Body of pancreas (tissue), 4 donors: Measurements from ENCODE around the gene ASPG. TPM values are rescaled to one million over a fixed set of nuclear protein-coding genes. Genes with fewer than 3 reads are reported as not detected.
"Not testable (repeated sequence)": the region's sequence is repeated elsewhere in the genome, so short reads cannot be mapped to it uniquely, and the experiment has no call there.

Experiments
- ATAC-seq: fragments of 150-250 bp; one replicate; pipeline ENCODE4 v1.9.1; 2016
- DNase-seq, 4 donors: peaks; one replicate each; pipeline ENCODE4 v3.0.0-alpha.2; 2019
- H3K27ac ChIP-seq, 4 donors: fragments of 200-600 bp; sonication (generic); 1 replicate in 3 of 4; 2 replicates in 1 of 4; pipeline versions ENCODE4 v1.5.1 to v1.6.1; 2016 to 2019; ENCODE audit warnings: mild to moderate bottlenecking in 1 of 4, mixed read lengths in 1 of 4, moderate library complexity in 1 of 4
- H3K27me3 ChIP-seq, 2 donors: fragments of 200-600 bp; sonication (generic); one replicate each; pipeline ENCODE4 v1.6.0; 2016; ENCODE audit warnings: mild to moderate bottlenecking in 1 of 2
- H3K36me3 ChIP-seq, 2 donors: fragments of 200-600 bp; sonication (generic); replicated peaks in 1 of 2; 2 replicates each; pipeline ENCODE4 v1.5.1; 2016; ENCODE audit warnings: low read depth in 2 of 2; ENCODE audit not compliant: insufficient read depth in 1 of 2
- H3K4me1 ChIP-seq: fragments of 200-600 bp; sonication (generic); one replicate; pipeline ENCODE4 v1.6.0; 2016
- H3K4me3 ChIP-seq, 2 donors: fragments of 200-600 bp; sonication (generic); 1 replicate in 1 of 2; 2 replicates in 1 of 2; pipeline ENCODE4 v1.5.1; 2016 to 2019
- H3K9me3 ChIP-seq, 3 donors: fragments of 200-600 bp; sonication (generic); 1 replicate in 2 of 3; 2 replicates in 1 of 3; pipeline ENCODE4 v1.5.1; 2016
- CTCF ChIP-seq, 7 experiments: fragments of 450-650 bp in 4 of 7; fragments of 200-600 bp in 3 of 7; sonication (generic) in 3 of 7; IDR thresholded peaks; one replicate each; pipeline ENCODE4 v1.5.1; 2016 to 2019; ENCODE audit warnings: antibody characterized with exemption in 7 of 7
- POLR2A ChIP-seq, 3 donors: fragments of 450-650 bp; IDR thresholded peaks; one replicate each; pipeline ENCODE4 v1.6.1; 2016; ENCODE audit warnings: antibody characterized with exemption in 3 of 3, mild to moderate bottlenecking in 2 of 3
- WGBS, 2 donors: methylation state at CpG; one replicate each; pipeline ENCODE4 v1.1.5; 2017; 5-methylcytosine and 5-hydroxymethylcytosine counted together
- intact Hi-C: fragments of 100-400 bp; cut with DNase I; formaldehyde crosslinking; loops from one replicate; pipeline ENCODE4 v1.15.1; 2023
- total RNA-seq, 2 donors: library from RNA; depleted of rRNA; stranded (reverse); fragments of >200 nt; gene quantifications; one replicate each; pipeline ENCODE4 v1.1.0, GENCODE V29; 2016

Gene ASPG
- total RNA-seq, 2 donors from 2014 or later: 0.52 to 0.99 TPM

- no peak overlapping the region for H3K4me3 ChIP-seq
- no peaks in the 10 kb centered on the region for H3K9me3 ChIP-seq
- intact Hi-C loops: no loop called here
- 52 to 64% methylated on average over 3 to 32 of the region's 34 CpGs for WGBS, 2 donors
- peaks cover 47% of the 10 kb centered on the region for H3K4me1 ChIP-seq
- H3K27me3 ChIP-seq: no peaks in the 10 kb centered on the region
- ATAC-seq (peak; percentile 73), DNase-seq (peak; percentile 67 to 89 (median 76))
- TF ChIP-seq POLR2A (IDR thresholded peaks at IDR 0.05) (no peak), CTCF (IDR thresholded peaks at IDR 0.05) (no peak)
- no peaks in the 10 kb centered on the region for H3K36me3 ChIP-seq
- peak overlapping the region; percentile 19 to 68 (median 60) for H3K27ac ChIP-seq
Measured at GRCh38 chr14:104151566-104152245, 66.2 kb downstream of the ASPG start.

- 88% methylated on average over 11 of the region's 14 CpGs; no CpG with 5 or more reads in 1 of the 2 donors for WGBS, 2 donors
- peak overlapping the region in 2 of 4 donors; percentile 58 to 63 for H3K27ac ChIP-seq
Measured at GRCh38 chr14:104152246-104152575, 66.7 kb downstream of the ASPG start.

GRCh38 chr14:104152686-104153393 lies 67.3 kb downstream of the ASPG start:
- H3K36me3 ChIP-seq: no peaks in the 10 kb centered on the region
- no peaks in the 10 kb centered on the region for H3K9me3 ChIP-seq
- H3K27me3 ChIP-seq: no peaks in the 10 kb centered on the region
- peak in 2 of 4 donors; percentile 22 to 57 for DNase-seq
- H3K4me1 ChIP-seq: peaks cover 43% of the 10 kb centered on the region
- no peak for TF ChIP-seq CTCF (IDR thresholded peaks at IDR 0.05)
- no peak for TF ChIP-seq POLR2A (IDR thresholded peaks at IDR 0.05)
- 85% methylated on average over 21 of the region's 21 CpGs; no CpG with 5 or more reads in 1 of the 2 donors for WGBS, 2 donors
- no peak for ATAC-seq
- H3K4me3 ChIP-seq: no peak overlapping the region
- intact Hi-C loops: no loop called here
- no peak overlapping the region for H3K27ac ChIP-seq

More at GRCh38 chr14:104152246-104152575, 66.7 kb downstream of the ASPG start:
- no peaks in the 10 kb centered on the region for H3K9me3 ChIP-seq
- ATAC-seq (no peak), DNase-seq (no peak)
- H3K27me3 ChIP-seq: no peaks in the 10 kb centered on the region
- no peak overlapping the region for H3K4me3 ChIP-seq
- H3K36me3 ChIP-seq: no peaks in the 10 kb centered on the region
- TF ChIP-seq POLR2A (IDR thresholded peaks at IDR 0.05) (no peak), CTCF (IDR thresholded peaks at IDR 0.05) (no peak)
- H3K4me1 ChIP-seq: peaks cover 47% of the 10 kb centered on the region
- intact Hi-C loops: no loop called here

- H3K4me3 ChIP-seq, H3K9me3 ChIP-seq, intact Hi-C loops, H3K27me3 ChIP-seq, H3K36me3 ChIP-seq, ATAC-seq, H3K27ac ChIP-seq, DNase-seq: not testable (repeated sequence)
- 43% methylated on average over 7 of the region's 7 CpGs; no CpG with 5 or more reads in 1 of the 2 donors for WGBS, 2 donors
- H3K4me1 ChIP-seq: peaks cover 38% of the 10 kb centered on the region
Measured at GRCh38 chr14:104153394-104153755, 67.9 kb downstream of the ASPG start.

GRCh38 chr14:104154246-104154645 lies 68.7 kb downstream of the ASPG start:
- H3K36me3 ChIP-seq: no peaks in the 10 kb centered on the region
- peaks cover 39% of the 10 kb centered on the region for H3K4me1 ChIP-seq
- H3K9me3 ChIP-seq: no peaks in the 10 kb centered on the region
- ATAC-seq (no peak), DNase-seq (no peak)
- H3K27me3 ChIP-seq: no peaks in the 10 kb centered on the region
- TF ChIP-seq CTCF (IDR thresholded peaks at IDR 0.05) (no peak), POLR2A (IDR thresholded peaks at IDR 0.05) (no peak)
- 68% methylated on average over 7 of the region's 15 CpGs; no CpG with 5 or more reads in 1 of the 2 donors for WGBS, 2 donors
- intact Hi-C loops: no loop called here
- H3K4me3 ChIP-seq: no peak overlapping the region
- no peak overlapping the region for H3K27ac ChIP-seq
